ENCODE results near the gene OPA3.
"Not testable (repeated sequence)": the region's sequence is repeated elsewhere in the genome, so short reads cannot be mapped to it uniquely, and the experiment has no call there.

Gene OPA3

DNA sequence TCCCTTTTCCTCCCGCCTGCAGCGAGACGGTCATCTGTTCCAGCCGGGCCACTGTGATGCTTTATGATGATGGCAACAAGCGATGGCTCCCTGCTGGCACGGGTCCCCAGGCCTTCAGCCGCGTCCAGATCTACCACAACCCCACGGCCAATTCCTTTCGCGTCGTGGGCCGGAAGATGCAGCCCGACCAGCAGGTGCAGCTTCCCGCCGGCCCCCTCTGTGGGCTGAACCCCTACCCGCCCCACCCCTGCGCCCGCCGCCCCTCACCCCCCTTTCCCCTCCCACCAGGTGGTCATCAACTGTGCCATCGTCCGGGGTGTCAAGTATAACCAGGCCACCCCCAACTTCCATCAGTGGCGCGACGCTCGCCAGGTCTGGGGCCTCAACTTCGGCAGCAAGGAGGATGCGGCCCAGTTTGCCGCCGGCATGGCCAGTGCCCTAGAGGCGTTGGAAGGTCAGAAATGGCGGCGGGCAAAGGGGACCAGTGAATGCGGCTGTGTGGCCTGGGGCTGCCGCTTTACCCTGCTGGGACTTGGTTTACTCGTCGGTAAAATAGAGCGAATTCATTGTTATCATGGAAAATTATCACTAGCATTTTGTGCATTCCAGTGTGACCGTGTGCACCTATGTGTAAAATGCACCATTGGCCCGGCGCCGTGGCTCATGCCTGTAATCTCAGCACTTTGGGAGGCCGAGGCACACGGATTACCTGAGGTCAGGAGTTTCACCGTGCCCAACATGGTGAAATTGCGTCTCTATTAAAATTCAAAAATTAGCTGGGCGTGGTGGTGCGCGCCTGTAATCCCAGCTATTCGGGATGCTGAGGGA, 66.7 kb downstream of the OPA3 start:
- DNase-seq: no peak

DNA sequence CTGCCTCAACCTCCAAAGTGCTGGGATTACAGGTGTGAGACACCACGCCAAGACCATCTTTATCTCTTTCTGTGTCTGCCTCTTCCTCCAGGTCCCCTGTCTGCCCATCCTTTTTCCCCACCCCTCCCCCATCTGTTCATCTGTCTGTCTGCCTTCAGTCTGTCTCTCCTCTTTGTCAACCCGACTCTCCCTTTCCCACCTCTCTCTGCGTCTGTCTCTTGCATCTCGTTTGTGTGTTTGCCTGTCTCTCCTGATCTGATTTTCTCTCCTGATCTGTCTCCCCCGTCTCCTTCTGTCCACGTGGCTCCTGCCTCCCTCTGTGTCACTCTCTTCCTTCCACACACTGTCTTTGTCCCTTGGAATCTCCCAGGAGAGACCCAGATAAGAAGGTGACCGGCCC, 67.4 kb downstream of the OPA3 start:
- no peak for DNase-seq

DNA sequence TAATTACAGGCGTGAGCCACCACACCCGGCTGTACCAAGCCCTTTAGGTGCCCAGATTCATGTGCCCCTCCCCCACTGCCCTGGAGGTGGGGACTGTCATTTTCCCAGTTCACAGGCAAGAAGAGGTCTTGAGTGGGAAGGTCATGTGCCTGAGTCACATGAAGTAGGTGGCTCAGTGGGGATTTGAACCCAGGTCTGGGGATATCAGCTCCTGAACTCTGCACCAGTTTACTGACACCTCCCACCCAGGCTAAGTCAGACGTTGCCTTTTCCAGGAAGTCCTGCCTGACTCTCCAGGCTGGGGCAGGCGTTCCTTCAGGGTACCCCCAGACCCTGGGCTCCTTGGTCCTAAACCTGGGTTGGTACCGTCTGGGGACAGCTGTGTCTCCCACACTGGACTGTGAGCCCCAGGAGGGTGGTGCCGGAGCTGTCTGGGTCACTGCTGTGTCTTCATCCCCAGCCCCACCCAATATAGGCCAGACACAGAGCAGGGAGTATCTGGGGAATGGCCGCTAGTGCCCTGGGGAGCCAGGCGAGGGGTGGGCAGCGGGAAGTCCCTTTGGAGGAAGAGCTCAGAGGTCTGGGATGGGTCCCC, 68.7 kb downstream of the OPA3 start:
- DNase-seq: no peak

DNA sequence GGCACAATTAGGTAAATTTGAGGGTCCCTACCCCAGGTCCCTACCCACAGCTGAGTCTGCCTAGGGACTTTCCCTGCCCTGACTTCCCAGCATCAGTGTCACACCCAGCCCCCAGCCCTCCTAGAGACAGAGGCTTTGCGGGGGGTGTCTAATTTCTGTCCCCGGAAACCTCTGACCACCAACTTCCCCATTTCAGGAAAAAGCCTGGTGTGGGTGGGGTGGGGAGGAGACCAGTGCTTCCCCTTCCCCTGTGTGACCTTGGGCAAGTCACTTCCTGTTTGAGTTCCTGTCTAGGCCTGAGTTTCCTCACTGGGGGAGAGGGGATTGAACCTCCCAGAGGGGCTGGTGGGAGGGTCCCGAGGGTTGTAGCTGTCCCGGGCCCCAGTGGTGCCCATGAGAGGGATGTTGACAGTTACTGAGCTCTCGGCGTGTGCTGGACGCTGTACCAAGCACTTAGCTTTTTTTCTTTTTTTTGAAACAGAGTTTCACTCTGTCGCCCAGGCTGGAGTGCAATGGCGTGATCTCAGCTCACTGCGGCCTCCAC, 69.4 kb downstream of the OPA3 start:
- DNase-seq: no peak

DNA sequence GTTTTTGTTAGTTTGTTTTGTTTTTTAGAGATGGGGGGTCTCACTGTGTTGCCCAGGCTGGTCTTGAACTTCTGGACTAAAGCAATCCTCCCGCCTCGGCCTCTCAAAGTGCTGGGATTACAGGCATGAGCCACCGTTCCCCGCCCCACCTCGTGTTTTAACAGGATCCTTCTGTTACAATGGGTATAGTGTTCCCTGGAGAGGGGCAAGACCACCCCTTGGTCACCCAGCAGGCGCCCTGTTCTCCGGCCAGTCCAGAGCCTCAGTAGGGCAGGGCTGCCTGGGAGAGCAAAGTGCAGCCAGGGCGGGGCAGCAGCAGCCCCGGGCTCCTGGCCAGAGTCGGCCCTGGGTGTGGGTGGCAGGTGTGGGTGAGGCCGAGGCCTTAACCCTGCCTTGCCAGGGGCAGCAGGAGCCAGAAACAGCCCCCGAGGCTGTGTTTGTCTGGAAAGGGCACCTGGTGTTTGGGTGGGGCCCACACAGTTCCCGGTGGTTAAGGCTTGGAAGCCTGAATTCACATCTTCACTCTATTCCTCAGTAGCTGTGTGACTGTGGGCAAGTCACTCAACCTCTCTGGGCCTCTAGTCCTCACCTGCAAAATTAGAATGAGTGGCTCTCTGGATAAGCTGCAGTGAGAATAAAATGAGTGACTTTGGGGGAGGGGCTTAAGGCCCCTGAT, 70.1 kb downstream of the OPA3 start:
- DNase-seq: no peak

DNA sequence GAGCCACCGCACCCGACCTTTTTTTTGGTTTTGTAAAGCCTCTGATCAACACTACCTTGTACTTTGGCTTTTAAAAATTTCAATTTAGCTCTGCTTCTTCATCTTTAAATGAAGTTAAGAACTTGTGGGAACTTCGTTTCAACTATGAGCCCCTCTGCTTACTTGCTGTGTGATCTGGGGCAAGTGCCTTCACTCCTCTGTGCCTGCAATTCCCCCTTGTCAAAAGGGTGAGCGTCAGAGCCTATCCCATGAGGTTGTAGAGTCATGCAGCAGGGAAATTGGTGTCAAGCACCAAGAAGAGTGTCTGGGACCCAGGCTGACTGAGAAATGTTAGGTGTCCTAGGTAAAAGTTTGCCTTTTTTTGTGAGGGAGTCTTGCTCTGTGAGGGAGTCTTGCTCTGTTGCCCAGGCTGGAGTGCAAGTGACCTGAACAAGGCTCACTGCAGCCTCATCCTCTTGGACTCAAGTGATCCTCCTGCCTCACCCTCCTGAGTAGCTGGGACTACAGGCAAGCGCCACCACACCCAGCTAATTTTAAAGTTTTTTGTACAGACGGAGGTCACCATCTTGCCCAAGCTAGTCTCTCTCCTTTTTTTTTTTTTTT, 71.6 kb downstream of the OPA3 start:
- no peak for DNase-seq

DNA sequence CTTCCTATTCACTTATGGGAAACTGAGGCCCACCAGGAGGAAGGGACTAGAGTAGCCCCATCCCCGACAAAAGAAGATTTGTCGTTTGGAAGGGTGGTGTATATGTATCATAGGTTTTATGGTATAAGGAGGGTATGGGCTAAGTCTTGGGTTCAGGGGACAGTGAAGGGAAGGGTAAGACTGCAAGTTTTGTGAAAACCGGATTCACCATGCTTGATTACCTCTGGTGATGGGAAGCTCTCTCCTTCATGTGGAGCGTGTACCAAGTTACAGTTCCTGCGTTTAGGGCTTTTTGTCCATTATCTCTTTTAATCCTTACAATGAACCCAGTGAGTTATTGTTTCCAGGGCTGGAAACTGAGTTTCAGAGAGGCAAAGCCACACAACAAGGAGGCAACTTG, 73.5 kb downstream of the OPA3 start:
- no peak for DNase-seq

DNA sequence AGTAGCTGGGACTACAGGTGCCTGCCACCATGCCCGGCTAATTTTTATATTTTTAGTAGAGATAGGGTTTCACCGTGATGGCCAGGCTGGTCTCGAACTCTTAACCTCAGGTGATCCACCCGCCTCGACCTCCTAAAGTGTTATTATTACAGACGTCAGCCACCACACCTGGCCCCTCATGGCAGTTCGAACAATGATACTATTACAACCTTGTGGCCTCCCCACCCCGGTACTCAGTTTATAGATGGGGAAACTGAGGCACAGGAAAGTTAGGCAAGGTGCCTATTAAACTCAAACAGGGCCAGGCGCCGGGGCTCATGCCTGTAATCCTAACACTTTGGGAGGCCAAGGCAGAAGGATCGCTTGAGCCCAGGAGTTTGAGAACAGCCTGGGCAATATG, 74.2 kb downstream of the OPA3 start:
- not testable (repeated sequence) for DNase-seq

DNA sequence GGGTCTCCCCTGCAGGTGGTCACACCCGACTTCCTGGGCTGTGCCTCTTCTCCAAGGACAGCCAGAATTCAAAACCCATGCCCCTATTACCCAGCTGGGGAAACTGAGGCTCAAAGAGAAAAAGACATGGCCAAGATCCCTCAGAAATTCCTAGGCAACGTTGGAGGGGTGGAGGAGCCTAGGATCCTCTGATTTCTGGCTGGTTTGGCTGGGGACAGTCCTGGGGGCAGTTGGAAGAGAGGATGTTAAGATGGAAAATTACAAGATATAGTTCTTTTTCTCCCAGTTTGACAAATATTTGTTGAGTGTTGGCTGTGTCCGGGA, 74.9 kb downstream of the OPA3 start:
- DNase-seq: no peak

DNA sequence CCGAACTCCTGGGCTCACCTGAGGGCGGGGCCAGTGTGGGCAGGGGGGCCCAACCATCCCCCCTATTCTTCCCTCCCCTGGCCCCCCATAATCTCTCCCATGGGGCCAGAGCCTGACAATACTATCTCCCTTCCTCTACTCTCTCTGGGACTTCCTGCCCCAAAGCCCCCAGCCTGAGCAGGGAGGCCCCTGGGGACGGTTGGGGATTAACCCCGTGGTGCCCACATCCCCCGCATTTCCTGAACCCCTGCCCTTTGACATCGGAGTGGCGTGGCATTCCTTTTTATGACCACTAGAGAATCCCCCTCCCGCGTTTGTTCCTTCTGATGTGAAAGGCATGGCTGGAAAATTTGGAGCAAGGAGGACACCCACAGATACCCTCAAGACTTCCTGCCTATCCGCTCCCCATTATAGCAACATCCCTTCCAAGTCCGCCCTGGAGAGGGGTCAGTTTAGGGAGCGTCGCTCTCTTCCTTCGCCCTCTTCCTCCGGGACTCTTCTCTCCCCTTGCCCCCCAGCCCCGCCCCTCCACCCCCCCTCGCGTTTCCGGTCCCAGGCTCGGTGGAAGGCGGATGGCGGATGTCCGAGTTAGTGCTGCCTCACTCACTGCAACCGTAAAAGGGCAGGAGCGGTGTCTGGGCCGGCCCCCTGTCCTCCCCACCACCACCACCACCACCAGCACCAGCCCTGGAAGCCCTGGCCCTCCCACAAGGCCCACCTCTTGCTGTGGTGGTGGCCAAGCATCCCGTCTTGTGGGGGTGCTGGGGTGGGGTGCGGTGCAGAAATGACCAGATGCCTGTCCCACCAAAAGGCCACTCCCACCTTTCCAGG, 75.5 kb downstream of the OPA3 start:
- DNase-seq: no peak

DNA sequence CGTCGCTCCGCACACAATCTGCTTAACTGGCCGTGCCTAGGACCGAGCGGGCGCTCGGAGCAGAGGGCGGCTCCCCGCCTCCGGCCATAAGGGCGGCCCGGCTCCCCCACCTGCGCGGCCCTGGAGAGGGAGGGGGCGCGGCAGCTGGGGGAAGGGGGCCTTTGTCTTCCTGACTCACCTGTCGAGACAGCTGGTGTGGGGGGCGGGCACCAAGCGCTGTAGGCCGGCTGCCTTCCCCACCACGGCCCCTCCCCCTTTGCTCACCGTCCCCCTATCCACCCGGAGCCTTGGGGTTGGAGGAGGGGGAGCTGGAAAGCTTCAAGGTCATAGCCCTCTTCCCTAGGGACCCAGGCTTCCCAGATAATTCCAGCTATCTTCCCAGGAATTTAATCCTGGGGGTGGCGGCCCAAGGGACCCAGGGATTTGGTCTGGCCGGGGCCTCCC, 76.2 kb downstream of the OPA3 start:
- DNase-seq: no peak

DNA sequence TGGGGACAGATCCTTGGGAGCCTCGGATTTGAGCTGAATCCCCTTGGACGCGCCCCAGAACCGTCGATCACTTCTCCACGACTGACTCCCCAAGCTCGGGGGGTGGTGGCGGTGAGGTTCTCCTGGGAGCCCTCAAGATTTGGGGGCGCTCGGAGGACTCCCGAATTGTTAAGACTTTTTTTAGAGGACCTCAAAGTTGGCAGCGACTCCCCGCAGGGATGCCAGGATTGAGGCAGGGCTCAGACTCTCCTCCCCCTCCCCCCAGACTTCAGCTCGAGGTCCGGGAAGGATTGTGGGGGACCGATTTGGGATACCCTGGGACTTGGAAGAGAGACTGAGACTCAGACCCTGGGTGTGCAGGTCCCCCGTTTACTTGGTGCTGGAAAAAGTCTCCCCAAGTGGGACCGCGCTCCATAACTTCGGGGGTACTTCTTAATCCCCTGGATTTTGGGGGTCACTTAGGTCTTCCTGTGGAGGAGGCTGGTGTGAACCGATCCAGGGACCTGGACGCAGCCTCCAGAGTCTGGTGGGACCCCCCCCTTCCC, 76.7 kb downstream of the OPA3 start:
- no peak for DNase-seq

DNA sequence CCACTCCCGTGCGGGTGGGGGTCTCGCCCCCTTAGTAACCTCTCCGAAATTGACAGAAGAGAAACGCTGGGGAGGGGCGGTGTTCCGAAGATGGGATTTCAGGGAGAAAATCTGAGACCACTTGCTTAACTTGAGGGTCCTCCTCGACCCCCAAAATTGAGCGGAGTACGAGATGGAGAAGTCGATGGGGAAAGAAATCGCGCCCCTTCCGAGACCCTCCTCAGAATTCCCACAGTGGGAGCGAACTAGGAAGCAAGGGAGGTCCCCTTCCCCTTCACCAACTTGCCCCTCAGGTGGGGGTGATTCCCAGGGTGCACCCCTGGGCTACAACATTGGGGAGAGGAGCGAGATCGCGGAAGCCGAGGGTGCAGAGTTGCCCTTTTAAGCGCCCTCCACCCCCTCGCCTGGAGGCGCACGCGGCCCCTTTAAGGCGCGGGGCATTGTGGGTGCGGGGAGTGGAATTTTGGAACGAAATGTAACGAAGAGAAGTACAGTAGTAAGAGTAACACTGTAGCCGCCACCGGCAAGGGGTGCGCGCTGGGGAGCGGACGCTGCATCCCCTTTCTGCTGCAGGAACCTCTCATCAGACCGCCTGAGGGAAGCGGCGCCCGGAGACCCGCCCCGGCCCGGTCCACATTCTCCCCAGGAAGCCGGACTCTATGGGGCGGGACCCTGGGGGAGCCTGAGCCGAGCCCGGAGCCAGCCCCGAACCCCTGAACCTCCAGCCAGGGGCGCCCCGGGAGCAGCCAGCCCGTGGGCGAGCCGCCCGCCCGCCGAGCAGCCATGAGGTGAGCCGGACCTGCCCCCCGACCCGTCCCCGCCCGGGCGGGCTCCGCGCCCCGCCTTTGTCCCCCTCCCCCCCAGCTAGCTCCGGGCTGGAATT, 77.4 kb downstream of the OPA3 start, which contains the start of gene VASP:
Gene VASP, plus strand, starts transcription at position 491 of the 883 bp plus-strand sequence. Its CDS starts 293 bp downstream, at position 784.
- peak; percentile 73 for DNase-seq

DNA sequence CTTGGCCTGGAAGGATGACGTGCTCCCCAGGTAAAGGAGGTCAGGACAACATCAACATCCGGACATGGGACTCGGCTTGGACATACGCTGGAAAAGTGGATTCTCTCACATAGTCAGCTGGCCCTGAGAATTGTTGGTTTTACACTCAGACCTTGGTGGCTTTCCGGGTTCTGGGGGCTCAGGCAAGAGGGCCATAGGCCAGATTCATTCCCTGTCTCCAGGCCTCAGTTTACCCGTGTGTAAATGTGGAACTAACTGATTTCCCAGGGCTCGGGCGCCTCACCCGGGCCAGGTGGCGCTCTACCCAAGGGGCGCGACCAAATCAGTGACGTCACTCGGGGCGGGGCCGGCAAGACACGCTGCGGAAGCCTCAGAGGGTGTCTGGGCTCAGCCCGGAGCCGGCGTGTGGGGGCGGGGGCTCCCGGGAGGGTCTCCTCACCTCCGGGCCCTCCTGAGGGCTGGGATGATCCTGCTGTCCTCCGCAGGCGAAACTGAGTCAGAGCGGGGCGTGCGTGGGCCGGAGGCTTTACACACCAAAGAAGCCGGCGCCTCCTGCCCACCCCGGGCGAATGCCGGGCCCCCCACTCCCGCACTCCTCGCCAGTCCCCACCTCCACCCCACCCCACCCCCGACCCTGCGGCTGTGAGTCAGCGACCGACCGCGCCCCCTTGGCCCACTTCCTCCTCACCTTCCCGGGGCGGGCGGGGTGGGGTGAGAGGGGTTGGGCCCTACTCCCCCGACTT, 78.2 kb downstream of the OPA3 start:
- peak; percentile 89 for DNase-seq

DNA sequence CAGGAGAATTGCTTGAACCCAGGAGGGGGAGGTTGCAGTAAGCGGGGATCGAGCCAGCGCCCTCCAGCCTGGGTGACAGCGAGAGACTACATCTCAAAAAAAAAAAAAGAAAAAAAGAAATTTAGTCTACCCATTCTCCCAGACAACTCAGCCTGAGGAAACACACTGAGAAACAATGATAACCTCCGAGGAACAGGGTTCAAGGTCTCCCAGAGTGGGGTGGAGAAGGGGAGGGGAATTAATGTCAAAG, 78.7 kb downstream of the OPA3 start:
- no peak for DNase-seq

DNA sequence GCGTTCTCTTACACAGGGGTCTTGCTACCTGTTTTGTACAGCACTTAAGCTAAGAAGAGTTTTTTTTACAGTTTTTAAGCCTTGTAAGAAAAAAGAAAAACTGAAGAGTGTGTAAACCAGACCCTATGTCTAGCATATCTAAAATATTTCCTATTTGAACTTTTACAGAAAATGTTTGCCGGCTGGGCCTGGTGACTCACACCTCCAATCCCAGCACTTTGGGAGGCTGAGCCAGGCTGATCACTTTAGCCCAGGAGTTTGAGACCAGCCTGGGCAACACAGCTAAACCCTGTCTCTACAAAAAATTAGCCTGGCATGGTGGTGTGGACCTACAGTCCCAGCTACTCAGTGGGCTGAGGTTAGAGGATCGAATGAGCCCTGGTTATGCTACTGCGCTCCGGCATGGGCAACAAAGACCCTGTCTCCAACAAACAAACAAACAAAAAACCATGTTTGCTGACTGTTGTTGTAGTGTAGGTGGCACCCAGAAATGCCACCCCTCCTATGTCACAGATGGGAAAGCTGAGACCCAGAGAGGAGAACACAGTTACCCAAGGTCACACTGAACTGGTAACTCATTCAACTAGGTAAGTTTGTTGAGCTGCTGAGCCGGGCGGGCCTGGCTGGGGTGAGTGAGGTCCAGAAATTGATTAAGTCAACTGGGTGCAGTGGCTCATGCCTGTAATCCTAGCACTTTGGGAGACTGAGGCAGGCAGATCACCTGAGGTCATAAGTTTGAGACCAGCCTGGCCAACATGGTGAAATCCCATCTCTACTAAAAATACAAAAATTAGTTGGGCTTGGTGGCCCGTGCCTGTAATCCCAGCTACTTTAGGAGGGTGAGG, 79.2 kb downstream of the OPA3 start:
- DNase-seq: no peak

DNA sequence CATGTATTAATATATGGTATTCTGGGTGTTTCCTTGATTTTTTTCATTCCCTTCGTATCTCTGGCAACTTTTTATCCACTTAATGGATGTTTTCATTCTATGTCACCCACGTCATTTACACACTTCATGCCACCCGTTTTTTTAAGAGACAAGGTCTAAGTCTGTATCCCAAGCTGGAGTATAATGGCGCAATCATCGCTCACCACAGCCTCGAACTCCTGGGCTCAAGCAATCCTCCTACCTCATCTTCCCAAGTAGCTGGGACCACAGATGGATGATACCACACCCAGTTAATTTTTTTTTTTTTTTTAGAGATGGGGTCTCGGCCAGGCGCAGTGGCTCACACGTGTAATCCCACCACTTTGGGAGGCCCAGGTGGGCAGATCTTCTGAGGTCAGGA, 80.7 kb downstream of the OPA3 start:
- DNase-seq: no peak

DNA sequence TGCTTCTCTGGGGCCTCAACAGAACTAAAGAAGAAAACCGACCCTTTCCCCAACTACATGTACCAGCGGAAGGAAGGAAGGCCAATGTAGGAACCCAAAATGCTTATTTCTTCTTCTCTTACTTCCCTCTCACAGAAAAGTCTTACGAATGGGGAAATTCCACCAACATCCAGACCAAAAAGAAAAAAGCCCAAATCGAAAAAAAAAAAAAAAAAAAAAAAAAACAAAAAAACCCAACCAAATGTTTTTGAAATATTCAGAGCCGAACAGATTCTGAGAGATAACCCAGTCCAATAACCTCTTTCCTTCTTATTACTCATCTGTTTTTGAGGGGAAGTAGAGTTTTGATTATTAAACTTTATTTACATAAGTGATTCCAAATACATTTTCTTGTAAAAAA, 82.5 kb downstream of the OPA3 start:
- no peak for DNase-seq

DNA sequence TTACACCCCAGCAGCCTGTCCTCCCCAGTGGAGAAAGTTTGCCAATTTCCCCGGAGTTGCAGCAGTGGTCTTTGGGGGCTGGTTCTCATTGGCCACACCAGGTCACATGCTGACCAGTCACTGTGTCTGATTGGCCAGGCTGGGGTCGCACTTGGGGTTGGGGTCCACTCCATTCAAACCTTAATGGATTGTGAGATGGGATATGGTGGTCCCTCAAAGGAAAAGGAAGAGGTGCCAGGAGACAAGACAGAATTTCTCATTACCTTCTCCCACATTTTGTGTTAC, 82.9 kb downstream of the OPA3 start:
- DNase-seq: no peak
